ENCODE data around the gene GTF3C2. TPM values are rescaled to one million over a fixed set of nuclear protein-coding genes. Genes with fewer than 3 reads are reported as not detected.
A peak's percentile ranks its signal among the peaks of the same experiment; 100 is the strongest.
"Not testable (repeated sequence)": the region's sequence is repeated elsewhere in the genome, so short reads cannot be mapped to it uniquely, and the experiment has no call there.

Gene GTF3C2
- total RNA-seq, 1 experiment from 2014 or later: 85.4 TPM

DNA sequence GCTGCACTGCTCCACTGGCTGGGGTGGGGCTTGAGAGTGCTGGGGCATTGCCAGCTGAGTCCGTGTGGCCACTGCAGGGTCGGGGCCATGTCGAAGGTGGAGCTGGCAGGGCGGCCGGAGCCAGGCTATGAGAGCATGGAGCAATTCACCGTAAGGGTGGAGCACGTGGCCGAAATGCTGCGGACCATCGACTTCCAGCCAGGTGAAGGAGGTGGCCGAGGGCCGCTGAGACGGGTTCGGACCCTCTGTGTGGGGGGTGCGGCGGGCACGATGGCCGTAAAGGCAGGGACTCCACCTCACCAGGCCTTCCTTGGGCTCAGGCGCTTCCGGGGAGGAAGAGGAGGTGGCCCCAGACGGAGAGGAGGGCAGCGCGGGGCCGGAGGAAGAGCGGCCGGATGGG is 50.4 kb downstream of the GTF3C2 start:
- peak overlapping the region; percentile 65 for H3K4me3 Mint-ChIP-seq (ENCODE audit: low read depth, unreplicated experiment)
- intact Hi-C loops (cut with micrococcal nuclease; ENCODE audit: unreplicated experiment): no loop called here
- TF ChIP-seq, protein P1, sequence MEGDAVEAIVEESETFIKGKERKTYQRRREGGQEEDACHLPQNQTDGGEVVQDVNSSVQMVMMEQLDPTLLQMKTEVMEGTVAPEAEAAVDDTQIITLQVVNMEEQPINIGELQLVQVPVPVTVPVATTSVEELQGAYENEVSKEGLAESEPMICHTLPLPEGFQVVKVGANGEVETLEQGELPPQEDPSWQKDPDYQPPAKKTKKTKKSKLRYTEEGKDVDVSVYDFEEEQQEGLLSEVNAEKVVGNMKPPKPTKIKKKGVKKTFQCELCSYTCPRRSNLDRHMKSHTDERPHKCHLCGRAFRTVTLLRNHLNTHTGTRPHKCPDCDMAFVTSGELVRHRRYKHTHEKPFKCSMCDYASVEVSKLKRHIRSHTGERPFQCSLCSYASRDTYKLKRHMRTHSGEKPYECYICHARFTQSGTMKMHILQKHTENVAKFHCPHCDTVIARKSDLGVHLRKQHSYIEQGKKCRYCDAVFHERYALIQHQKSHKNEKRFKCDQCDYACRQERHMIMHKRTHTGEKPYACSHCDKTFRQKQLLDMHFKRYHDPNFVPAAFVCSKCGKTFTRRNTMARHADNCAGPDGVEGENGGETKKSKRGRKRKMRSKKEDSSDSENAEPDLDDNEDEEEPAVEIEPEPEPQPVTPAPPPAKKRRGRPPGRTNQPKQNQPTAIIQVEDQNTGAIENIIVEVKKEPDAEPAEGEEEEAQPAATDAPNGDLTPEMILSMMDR (IDR thresholded peaks at IDR 0.05; ENCODE audit: unreplicated experiment): no peak
- peak; percentile 19 for DNase-seq
- H3K27ac Mint-ChIP-seq (ENCODE audit: unreplicated experiment): peak overlapping the region; percentile 78
- no peaks in the 10 kb centered on the region for H3K4me1 Mint-ChIP-seq (ENCODE audit: low read depth, unreplicated experiment)
- H3K36me3 Mint-ChIP-seq (ENCODE audit: insufficient read depth, unreplicated experiment): peaks cover 19% of the 10 kb centered on the region
- CTCF ChIA-PET: interaction anchor here (0.5 to 1.9 kb wide), 2 partner anchors 12 to 37 kb away, joined by 3 to 5 read pairs; no protein-coding TSS in a partner anchor
- no peaks in the 10 kb centered on the region for H3K9me3 Mint-ChIP-seq (ENCODE audit: low read depth, unreplicated experiment)
- H3K27me3 Mint-ChIP-seq (ENCODE audit: unreplicated experiment): peaks cover 23% of the 10 kb centered on the region
- BruUV-seq (replicated peaks): no TSS peak

GRCh38 chr2:27305516-27305915 is 51.0 kb downstream of the GTF3C2 start:
- CTCF ChIA-PET: interaction anchor here (0.5 to 1.9 kb wide), 2 partner anchors 13 to 36 kb away, joined by 3 to 5 read pairs; no protein-coding TSS in a partner anchor
- no peaks in the 10 kb centered on the region for H3K9me3 Mint-ChIP-seq (ENCODE audit: low read depth, unreplicated experiment)

GRCh38 chr2:27304488-27305240 is 51.9 kb downstream of the GTF3C2 start:
- CTCF ChIA-PET: interaction anchor here (1.9 kb wide), 1 partner anchor 14 kb away, joined by 5 read pairs; no protein-coding TSS in a partner anchor
- intact Hi-C loops (cut with micrococcal nuclease; ENCODE audit: unreplicated experiment): no loop called here

More at GRCh38 chr2:27305516-27305915, 51.0 kb downstream of the GTF3C2 start:
- Mint-ChIP-seq H3K27ac (ENCODE audit: unreplicated experiment) (no peak overlapping the region), H3K4me3 (ENCODE audit: low read depth, unreplicated experiment) (no peak overlapping the region), H3K36me3 (ENCODE audit: insufficient read depth, unreplicated experiment) (peaks cover 19% of the 10 kb centered on the region), H3K4me1 (ENCODE audit: low read depth, unreplicated experiment) (no peaks in the 10 kb centered on the region), H3K27me3 (ENCODE audit: unreplicated experiment) (peaks cover 23% of the 10 kb centered on the region)
- TF ChIP-seq, protein P1 (IDR thresholded peaks at IDR 0.05; ENCODE audit: unreplicated experiment): no peak
- BruUV-seq (replicated peaks): no TSS peak
- DNase-seq: no peak
- intact Hi-C loops (cut with micrococcal nuclease; ENCODE audit: unreplicated experiment): no loop called here

GRCh38 chr2:27303093-27304025 is 53.2 kb downstream of the GTF3C2 start:
- no peaks in the 10 kb centered on the region for H3K9me3 Mint-ChIP-seq (ENCODE audit: low read depth, unreplicated experiment)
- H3K27me3 Mint-ChIP-seq (ENCODE audit: unreplicated experiment): peaks cover 31% of the 10 kb centered on the region
- CTCF ChIA-PET: interaction anchor here (0.6 to 2.2 kb wide), 12 partner anchors 11 to 132 kb away, joined by 3 to 32 read pairs (median 6); partner anchors contain the start of gene MPV17
- H3K4me1 Mint-ChIP-seq (ENCODE audit: low read depth, unreplicated experiment): no peaks in the 10 kb centered on the region
- BruUV-seq (replicated peaks): no TSS peak
- H3K36me3 Mint-ChIP-seq (ENCODE audit: insufficient read depth, unreplicated experiment): peaks cover 15% of the 10 kb centered on the region
- DNase-seq: peak; percentile 59
- peak overlapping the region; percentile 40 for H3K4me3 Mint-ChIP-seq (ENCODE audit: low read depth, unreplicated experiment)
- no peak overlapping the region for H3K27ac Mint-ChIP-seq (ENCODE audit: unreplicated experiment)
- intact Hi-C loops (cut with micrococcal nuclease; ENCODE audit: unreplicated experiment): loop anchor here (2.0 kb wide), 1 partner anchor 205 kb away; no protein-coding TSS in a partner anchor
- TF ChIP-seq, protein P1 (IDR thresholded peaks at IDR 0.05; ENCODE audit: unreplicated experiment): peak; percentile 80

More at GRCh38 chr2:27304488-27305240, 51.9 kb downstream of the GTF3C2 start:
- Mint-ChIP-seq H3K27ac (ENCODE audit: unreplicated experiment) (no peak overlapping the region), H3K27me3 (ENCODE audit: unreplicated experiment) (peaks cover 23% of the 10 kb centered on the region), H3K36me3 (ENCODE audit: insufficient read depth, unreplicated experiment) (peaks cover 17% of the 10 kb centered on the region), H3K9me3 (ENCODE audit: low read depth, unreplicated experiment) (no peaks in the 10 kb centered on the region), H3K4me3 (ENCODE audit: low read depth, unreplicated experiment) (no peak overlapping the region), H3K4me1 (ENCODE audit: low read depth, unreplicated experiment) (no peaks in the 10 kb centered on the region)
- BruUV-seq (replicated peaks): no TSS peak
- TF ChIP-seq, protein P1 (IDR thresholded peaks at IDR 0.05; ENCODE audit: unreplicated experiment): no peak
- no peak for DNase-seq

DNA sequence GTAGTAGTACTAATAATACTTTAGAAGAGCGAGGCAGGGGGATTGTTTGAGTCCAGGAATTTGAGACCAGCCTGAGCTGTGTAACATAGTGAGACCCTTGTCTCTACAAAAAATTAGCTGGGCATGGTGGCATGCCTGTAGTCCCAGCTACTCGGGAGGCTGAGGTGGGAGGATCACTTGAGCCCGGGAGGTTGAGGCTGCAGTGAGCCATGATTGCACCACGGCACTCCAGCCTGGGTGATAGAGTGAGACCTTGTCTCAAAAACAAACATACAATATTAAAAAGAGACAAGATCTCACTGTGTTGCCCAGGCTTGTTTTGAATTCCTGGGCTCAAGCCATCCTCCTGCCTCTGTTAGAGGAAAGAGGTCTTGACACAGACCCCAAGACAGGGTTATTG is 56.0 kb downstream of the GTF3C2 start:
- H3K27ac Mint-ChIP-seq (ENCODE audit: unreplicated experiment); CTCF ChIA-PET; intact Hi-C loops (cut with micrococcal nuclease; ENCODE audit: unreplicated experiment); BruUV-seq (replicated peaks); H3K4me3 Mint-ChIP-seq (ENCODE audit: low read depth, unreplicated experiment); H3K36me3 Mint-ChIP-seq (ENCODE audit: insufficient read depth, unreplicated experiment); DNase-seq; H3K9me3 Mint-ChIP-seq (ENCODE audit: low read depth, unreplicated experiment); H3K4me1 Mint-ChIP-seq (ENCODE audit: low read depth, unreplicated experiment): not testable (repeated sequence)
- peaks cover 23% of the 10 kb centered on the region for H3K27me3 Mint-ChIP-seq (ENCODE audit: unreplicated experiment)

Data from Calu3 (cell line).